ENCODE measurements around the gene MXRA7. TPM values are rescaled to one million over a fixed set of nuclear protein-coding genes. Genes with fewer than 3 reads are reported as not detected.
A peak's percentile ranks its signal among the peaks of the same experiment; 100 is the strongest.

Gene MXRA7
- total and polyA plus RNA-seq, 9 donors = 107 to 759 (median 187) TPM

- WGBS, 3 donors = 11 to 37% (median 12%) methylated on average over 6 to 12 of the region's 12 CpGs
- Histone ChIP-seq H3K9me3 (no peaks in the 10 kb centered on the region), H3K4me1 (ENCODE audit: insufficient read depth) (peaks cover 19% of the 10 kb centered on the region), H3K36me3 (no peaks in the 10 kb centered on the region), H3K4me3 (no peak overlapping the region), H3K27ac (peak overlapping the region; percentile 57 to 59), H3K27me3 (no peaks in the 10 kb centered on the region)
- TF ChIP-seq CTCF (IDR thresholded peaks at IDR 0.05) = no peak
- no peak for TF ChIP-seq EP300 (IDR thresholded peaks at IDR 0.05)
- no peak for TF ChIP-seq POLR2A (IDR thresholded peaks at IDR 0.05)
- peak; percentile 68 to 83 (median 75) for DNase-seq
- intact Hi-C loops (cut with DNase I) = loop anchor here in 1 of 4 donors (10.0 kb wide), 1 partner anchor 157 kb away; no protein-coding TSS in a partner anchor
These were observed 28.5 kb downstream of the MXRA7 start for GRCh38 chr17:76682296-76682695.

- Histone ChIP-seq H3K4me3 (no peak overlapping the region), H3K27me3 (no peaks in the 10 kb centered on the region), H3K27ac (peak overlapping the region; percentile 57 to 59), H3K36me3 (no peaks in the 10 kb centered on the region), H3K9me3 (no peaks in the 10 kb centered on the region), H3K4me1 (ENCODE audit: insufficient read depth) (peaks cover 16% of the 10 kb centered on the region)
- 26 to 32% (median 27%) methylated on average over 16 of the region's 16 CpGs for WGBS, 3 donors
- intact Hi-C loops (cut with DNase I) = loop anchor here in 1 of 4 donors (10.0 kb wide), 1 partner anchor 157 kb away; no protein-coding TSS in a partner anchor
- TF ChIP-seq POLR2A (IDR thresholded peaks at IDR 0.05) (no peak), EP300 (IDR thresholded peaks at IDR 0.05) (no peak), CTCF (IDR thresholded peaks at IDR 0.05) (peak; percentile 50 to 67 (median 65))
- peak; percentile 74 to 84 (median 82) for DNase-seq
These were observed 29.3 kb downstream of the MXRA7 start for GRCh38 chr17:76681222-76682137.

- no peaks in the 10 kb centered on the region for H3K36me3 ChIP-seq
- intact Hi-C loops (cut with DNase I) = loop anchor here in 1 of 4 donors (10.0 kb wide), 1 partner anchor 46 kb away; the partner anchor contains the start of genes JMJD6 and METTL23
These were observed 31.5 kb downstream of the MXRA7 start for GRCh38 chr17:76679239-76679638.

More at GRCh38 chr17:76679239-76679638, 31.5 kb downstream of the MXRA7 start:
- no peaks in the 10 kb centered on the region for H3K9me3 ChIP-seq
- H3K4me3 ChIP-seq = no peak overlapping the region
- H3K4me1 ChIP-seq (ENCODE audit: insufficient read depth) = peaks cover 16% of the 10 kb centered on the region
- no peak for DNase-seq
- WGBS, 3 donors = 79 to 87% (median 86%) methylated on average over 1 of the region's 1 CpG
- H3K27me3 ChIP-seq = no peaks in the 10 kb centered on the region
- no peak for TF ChIP-seq POLR2A (IDR thresholded peaks at IDR 0.05)
- TF ChIP-seq EP300 (IDR thresholded peaks at IDR 0.05) = no peak
- TF ChIP-seq CTCF (IDR thresholded peaks at IDR 0.05) = no peak
- H3K27ac ChIP-seq = no peak overlapping the region
